IMR-90 (cell line): ENCODE data around the gene ETV7.

ENCODE experiments used
- CTCF ChIP-seq: conservative IDR thresholded peaks from 2 replicates; pipeline ENCODE4 v1.5.1; 2012; ENCODE audit warnings: mild to moderate bottlenecking, low read depth, low read length, improper control_type of control experiment
- ELK1 ChIP-seq: fragments of 150-350 bp; IDR thresholded peaks from 2 replicates; pipeline ENCODE4 v1.6.1; 2016; ENCODE audit warnings: low read depth, mild to moderate bottlenecking, low read length, moderate library complexity, borderline replicate concordance
- MAFK ChIP-seq: IDR thresholded peaks from 2 replicates; pipeline ENCODE4 v1.6.1; 2012; ENCODE audit warnings: low read depth, low read length, improper control_type of control experiment
- MAZ ChIP-seq: IDR thresholded peaks from 2 replicates; pipeline ENCODE4 v1.6.1; 2012; ENCODE audit warnings: low read depth, mild to moderate bottlenecking, low read length, improper control_type of control experiment, moderate library complexity, borderline replicate concordance
- MXI1 ChIP-seq: IDR thresholded peaks from 2 replicates; pipeline ENCODE4 v1.6.1; 2012; ENCODE audit warnings: low read depth, mild to moderate bottlenecking, low read length, moderate library complexity, borderline replicate concordance
- POLR2A ChIP-seq: IDR thresholded peaks from 2 replicates; pipeline ENCODE4 v1.6.1; 2012; ENCODE audit warnings: mild to moderate bottlenecking, low read depth, low read length
- USF2 ChIP-seq: fragments of 150-350 bp; IDR thresholded peaks from 2 replicates; pipeline ENCODE4 v1.6.1; 2017; ENCODE audit warnings: mild to moderate bottlenecking, antibody characterized with exemption, low read length, low read depth

- peak; percentile 75 for TF ChIP-seq CTCF
- no peak for TF ChIP-seq MAFK
- TF ChIP-seq MXI1: no peak; the same call in 1 of the 2 replicates
- TF ChIP-seq POLR2A: peak; percentile 30; the same call in 1 of the 2 replicates
- peak; percentile 99 for TF ChIP-seq USF2
- 0 out of 2 replicates have a peak, but pooled peaks have one; percentile 22 for TF ChIP-seq MAZ
- no peak for TF ChIP-seq ELK1
Observed at GRCh38 chr6:36423101-36423824, 35.8 kb upstream of the ETV7 start.
